Activated CD8-positive, alpha-beta memory T cell treated with anti-CD3 and anti-CD28 coated beads for 1 hour (primary cell): ENCODE data around the gene SNAPC3.
"Not testable (repeated sequence)": the region's sequence is repeated elsewhere in the genome, so short reads cannot be mapped to it uniquely, and the experiment has no call there.

ENCODE experiments used
- DNase-seq, 2 donors: peaks; one replicate each; pipeline ENCODE4 v3.0.0-alpha.2; 2020; ENCODE audit warnings: low read depth in 1 of 2; ENCODE audit errors: extremely low read depth in 1 of 2

SNAPC3 gene

DNA sequence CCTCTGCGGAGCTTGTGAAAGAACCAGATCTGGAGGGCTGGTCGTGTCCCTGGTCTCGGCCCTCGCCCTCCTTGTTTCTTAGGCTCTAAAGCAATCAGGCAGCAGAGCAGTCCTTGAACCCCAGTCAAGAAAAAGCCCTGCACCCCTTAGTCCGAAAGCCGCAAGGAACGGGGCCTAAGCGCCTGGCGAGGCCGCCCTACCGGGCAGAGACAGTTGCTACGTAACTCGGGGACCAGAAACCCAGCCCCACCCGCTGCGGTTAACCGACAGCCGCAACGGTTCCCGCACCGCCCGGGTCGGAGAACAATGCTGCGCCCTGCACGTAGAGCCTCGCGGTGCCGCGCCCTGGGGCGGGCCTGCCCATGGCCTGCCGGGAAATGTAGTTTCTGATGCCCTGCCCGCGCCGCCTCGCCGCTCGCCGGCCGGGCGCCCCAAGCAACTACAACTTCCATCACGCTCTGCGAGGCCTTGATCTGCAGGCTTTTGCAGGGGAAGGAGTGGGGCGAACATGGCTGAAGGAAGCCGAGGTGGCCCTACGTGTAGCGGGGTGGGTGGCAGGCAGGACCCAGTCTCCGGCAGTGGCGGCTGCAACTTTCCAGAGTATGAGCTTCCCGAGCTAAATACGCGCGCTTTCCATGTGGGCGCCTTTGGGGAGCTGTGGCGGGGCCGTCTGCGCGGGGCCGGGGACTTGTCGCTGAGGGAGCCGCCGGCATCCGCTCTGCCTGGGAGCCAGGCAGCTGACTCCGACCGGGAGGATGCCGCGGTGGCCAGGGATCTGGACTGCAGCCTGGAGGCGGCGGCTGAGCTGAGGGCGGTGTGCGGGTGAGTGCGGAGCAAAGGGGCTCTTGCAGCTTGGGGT, at the start of gene SNAPC3:
SNAPC3 (plus strand) TSS at position 505 of the 859 bp plus-strand sequence; CDS start at position 509, 4 bp downstream.
- peak; percentile 78 to 85 for DNase-seq

- no peak for DNase-seq
These were observed 48.8 kb upstream of the SNAPC3 start for GRCh38 chr9:15373881-15374280.

- DNase-seq = no peak
These were observed 48.4 kb upstream of the SNAPC3 start for GRCh38 chr9:15374310-15374709.

DNA sequence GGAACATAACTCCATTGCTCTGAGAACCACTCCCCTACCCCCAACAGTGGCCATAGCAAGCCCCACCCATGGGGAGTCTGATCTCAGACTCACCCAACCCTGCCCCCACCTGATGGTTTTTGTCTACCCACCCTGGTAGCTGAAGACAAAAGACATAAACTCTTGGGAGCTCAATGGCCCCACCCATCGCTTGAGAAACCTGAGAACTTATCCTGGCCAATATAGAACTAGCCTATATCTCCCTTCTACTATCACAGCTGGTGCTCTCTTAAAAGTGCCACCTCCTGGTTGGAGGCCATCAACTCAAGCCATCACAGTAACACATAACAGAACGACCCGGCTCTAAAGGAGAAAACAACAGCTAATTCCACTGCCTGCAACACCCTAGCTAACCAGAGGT, 47.9 kb upstream of the SNAPC3 start:
- no peak for DNase-seq

GRCh38 chr9:15377625-15378540, 44.8 kb upstream of the SNAPC3 start:
- no peak for DNase-seq

DNA sequence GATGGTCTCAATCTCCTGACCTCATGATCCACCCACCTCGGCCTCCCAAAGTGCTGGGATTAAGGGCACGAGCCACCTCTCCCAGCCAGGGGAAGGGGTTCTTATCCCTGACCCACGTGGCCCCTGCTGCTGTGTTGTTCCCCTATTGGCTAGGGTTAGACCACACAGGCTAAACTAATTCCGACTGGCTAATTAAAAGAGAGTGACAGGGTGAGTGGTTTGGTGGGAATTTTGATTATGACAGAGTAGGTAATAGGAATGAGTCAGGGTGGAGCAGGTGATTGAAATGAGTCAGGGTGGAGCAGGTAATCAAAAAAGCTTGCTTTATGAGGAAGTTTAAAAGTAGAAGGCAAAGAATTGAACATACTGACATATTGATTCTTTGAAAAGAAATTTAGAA, 43.4 kb upstream of the SNAPC3 start:
- not testable (repeated sequence) for DNase-seq

DNA sequence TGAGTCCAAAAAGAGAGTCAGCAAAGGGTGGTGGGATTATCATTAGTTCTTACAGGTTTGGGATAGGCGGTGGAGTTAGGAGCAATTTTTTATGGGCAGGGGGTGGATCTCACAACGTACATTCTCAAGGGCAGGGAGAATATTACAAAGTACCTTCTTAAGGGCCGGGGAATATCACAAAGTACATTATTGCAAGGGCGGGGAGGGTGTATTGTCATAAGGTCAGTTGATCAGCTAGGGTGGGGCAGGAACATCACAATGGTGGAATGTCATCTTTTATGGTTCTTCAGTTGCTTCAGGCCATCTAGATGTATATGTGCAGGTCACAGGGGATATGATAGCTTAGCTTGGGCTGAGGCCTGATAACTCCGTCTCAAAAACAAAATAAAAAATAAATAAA, 42.8 kb upstream of the SNAPC3 start:
- DNase-seq = not testable (repeated sequence)

- no peak for DNase-seq
These were observed 41.2 kb upstream of the SNAPC3 start for GRCh38 chr9:15381491-15381890.

DNA sequence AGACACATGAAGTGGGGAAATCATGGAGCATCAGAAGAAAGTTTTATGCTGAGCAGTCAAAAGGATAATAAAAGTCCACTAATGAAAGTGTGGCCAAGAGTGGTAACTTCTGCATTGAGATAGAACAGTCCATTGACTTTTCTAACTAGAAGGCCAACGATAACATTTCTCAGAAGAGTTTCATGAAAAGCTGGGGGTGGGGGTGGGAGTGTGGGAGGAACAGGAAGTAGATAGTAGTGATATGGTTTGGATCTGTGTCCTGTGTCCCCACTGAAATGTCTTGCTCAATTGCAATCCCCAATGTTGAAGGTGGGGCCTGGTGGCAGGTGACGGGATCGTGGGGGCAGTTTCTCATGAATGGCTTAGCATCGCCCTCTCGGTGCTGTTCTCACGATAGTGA, 36.2 kb upstream of the SNAPC3 start:
- DNase-seq = no peak

- DNase-seq = no peak
These were observed 33.5 kb upstream of the SNAPC3 start for GRCh38 chr9:15389173-15389572.

DNA sequence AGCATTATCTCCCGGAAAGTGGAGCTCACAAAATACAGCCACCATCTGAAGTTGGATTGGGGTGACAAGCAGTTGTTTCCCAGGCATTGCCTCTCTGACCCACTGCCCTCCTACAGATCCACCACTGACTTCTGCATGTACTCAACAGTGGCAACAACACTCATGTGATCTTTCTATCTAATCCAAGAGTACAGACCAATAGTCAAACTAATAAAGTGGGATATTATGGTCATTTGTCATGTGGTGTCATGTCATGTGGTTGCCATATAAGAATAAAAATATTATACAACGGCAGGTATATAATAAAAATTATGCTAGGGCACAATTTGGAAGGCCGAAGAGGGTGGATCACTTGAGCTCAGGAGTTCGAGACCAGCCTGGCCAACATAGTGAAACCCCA, 33.0 kb upstream of the SNAPC3 start:
- no peak for DNase-seq

DNA sequence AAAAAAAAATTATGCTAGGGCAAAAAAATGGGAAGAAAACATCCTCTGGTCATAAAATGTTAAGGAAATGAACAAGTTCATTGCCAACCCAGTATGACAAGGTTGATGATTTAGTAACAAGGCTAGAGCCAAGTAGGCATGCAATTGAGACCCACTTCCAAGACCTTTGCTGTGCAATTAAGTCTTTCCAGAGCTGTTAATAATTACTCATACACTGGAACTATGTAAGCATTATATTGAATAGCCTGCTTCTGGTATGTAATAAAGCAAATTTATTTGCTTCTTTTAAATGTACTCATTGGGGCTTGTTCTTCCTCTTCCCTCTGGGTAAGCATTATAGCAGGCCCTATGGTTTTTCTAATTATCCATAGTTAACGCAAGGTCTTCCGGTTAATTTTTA, 32.5 kb upstream of the SNAPC3 start:
- DNase-seq = no peak

GRCh38 chr9:15392363-15392762, 30.3 kb upstream of the SNAPC3 start:
- DNase-seq = no peak

DNA sequence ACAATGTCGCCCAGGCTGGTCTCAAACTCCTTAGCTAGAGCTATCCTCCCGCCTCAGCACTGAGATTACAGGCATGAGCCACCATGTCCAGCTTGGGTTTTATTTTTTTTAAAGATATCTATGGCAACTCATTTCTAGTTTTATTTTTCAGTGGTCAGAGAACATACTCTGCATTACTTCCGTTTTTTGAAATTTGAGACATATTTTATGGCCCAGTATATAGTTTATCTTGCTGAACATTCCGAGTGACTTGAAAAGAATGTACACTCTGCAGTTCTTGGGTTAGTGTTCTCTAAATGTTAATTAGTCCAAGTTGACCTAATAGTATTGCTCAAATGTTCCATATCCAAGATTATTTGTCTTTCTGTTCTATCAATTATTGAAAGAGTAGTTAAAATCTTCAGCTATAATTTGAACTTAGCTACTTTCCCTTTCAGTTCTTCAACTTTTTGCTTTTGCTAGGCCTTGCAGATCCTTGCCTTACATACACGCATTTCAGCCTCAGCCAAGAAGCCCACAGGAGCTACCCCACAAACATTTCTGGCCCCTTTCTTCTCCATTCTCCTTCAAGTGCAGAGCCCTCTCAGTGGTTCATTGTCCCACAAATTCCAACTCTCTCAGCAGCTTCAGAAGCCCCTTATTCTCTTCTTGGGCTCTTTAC, 22.3 kb upstream of the SNAPC3 start:
- no peak for DNase-seq

- DNase-seq = no peak
These were observed 21.4 kb upstream of the SNAPC3 start for GRCh38 chr9:15401266-15401665.

- no peak for DNase-seq
These were observed 19.5 kb upstream of the SNAPC3 start for GRCh38 chr9:15403155-15403554.

DNA sequence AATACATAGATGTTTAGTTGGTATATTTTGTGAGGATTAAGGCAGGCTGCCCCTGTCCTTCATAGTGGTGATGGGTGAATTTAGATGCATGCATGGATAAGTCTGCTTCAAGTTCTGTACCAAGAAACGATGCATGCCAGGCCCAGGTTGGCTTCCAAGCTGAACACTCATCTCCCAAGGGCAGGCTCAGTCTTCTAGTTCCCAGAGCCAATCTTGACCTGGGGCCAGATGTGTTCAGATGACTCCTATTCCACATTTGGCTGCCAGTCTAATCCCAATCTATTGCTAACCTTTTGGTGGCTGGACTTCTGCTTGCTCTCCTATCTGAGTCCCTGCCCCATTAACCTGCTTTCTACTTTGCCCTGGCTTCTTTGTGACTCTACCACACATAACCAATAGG, 18.5 kb upstream of the SNAPC3 start:
- DNase-seq = no peak

DNA sequence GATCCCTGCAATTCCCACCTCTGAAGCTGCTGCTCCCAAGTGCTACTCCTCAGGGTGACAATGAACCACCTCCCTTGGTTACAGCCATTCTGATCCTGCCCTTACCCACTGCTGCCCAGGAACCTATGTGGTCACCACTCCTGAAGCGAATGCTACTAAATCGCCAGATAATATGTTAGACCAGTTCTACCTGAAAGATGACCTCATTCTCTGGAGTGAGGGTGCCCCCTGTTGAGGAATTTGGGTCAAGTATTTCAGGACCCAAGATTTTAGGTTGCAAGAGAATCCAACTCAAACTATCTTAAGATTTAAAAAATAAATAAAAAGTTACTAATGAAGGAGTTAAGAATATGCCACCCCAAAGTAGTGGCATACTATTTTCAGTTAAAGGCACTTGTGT, 5.8 kb upstream of the SNAPC3 start:
- DNase-seq = no peak

GRCh38 chr9:15417626-15418025, 5.0 kb upstream of the SNAPC3 start:
- DNase-seq = no peak

DNA sequence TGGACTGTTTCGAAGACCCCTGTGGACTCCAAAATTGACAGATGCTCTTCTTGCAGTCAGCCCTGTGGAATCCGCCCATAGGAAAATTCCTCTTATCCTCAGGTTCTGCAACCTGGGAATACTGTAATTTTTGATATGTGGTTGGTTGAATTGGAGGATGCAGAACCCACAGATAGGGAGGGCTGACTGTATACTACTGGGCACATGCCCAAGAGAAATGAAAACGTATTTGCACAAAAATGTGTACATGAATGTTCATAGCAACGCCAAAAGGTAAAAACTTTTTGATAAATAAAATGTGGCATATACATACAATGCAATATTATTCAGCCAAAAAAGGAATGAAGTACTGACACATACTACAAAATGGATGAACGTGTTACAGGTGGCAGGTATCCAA, 1.9 kb upstream of the SNAPC3 start:
- no peak for DNase-seq

GRCh38 chr9:15421532-15421931, 1.1 kb upstream of the SNAPC3 start:
- DNase-seq = no peak
